Lower leg skin (tissue), 3 donors: ENCODE data around the gene ZMYM1.

ENCODE experiments used
- CTCF ChIP-seq, 3 donors: fragments of 450-650 bp; IDR thresholded peaks; one replicate each; pipeline ENCODE4 v1.5.1; 2016; ENCODE audit warnings: antibody characterized with exemption in 3 of 3, mild to moderate bottlenecking in 3 of 3, moderate library complexity in 2 of 3
- POLR2A ChIP-seq, 2 donors: fragments of 450-650 bp; IDR thresholded peaks; one replicate each; pipeline ENCODE4 v1.6.1; 2016 to 2017; ENCODE audit warnings: antibody characterized with exemption in 2 of 2, mild to moderate bottlenecking in 1 of 2, moderate library complexity in 1 of 2

DNA sequence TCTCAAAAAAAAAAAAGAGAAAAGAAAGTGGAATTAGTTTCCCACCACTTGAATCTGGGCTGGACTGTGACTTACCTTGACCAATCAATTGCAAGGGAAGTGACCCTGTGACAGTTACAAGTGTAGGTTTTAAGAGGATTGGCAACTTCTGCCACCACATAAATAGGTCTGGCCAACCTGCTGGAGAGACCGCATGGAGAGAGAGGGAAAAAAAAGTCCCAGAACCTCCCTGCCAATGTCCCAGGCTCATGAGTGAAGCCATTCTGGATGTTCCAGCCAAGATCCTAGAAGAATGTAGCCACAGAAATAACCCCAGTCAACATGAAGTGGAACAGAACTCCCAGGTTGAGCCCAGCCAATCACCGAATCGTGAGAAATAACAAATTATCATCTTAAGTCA lies 35.7 kb upstream of the ZMYM1 start:
- TF ChIP-seq POLR2A (IDR thresholded peaks at IDR 0.05): no peak
- TF ChIP-seq CTCF (IDR thresholded peaks at IDR 0.05): no peak
